ENCODE measurements around the gene DENND1B. TPM values are rescaled to one million over a fixed set of nuclear protein-coding genes. Genes with fewer than 3 reads are reported as not detected.

DENND1B gene
- total RNA-seq, 1 donor from 2014 or later, result 10.2 TPM

DNA sequence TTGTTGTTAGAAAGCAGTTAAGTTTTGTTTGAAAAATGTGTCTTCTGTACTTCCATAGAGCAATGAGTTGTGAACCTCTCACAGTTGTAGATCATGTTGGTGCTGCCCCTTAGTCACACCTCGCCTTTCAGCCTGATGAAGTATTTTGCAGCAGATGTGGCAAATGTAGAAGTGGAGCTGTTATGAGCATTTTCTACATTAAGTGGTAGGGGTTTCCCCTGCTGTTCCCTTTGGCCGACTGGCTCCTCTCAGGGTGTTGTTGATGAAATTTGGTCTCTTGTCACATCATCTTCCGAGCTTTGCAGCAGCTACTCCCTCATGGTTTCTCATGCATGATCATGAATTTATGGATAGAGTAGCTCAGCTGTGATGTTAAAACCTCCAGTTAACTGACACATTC lies 33.6 kb upstream of the DENND1B start:
- no peaks in the 10 kb centered on the region for H3K36me3 Mint-ChIP-seq (ENCODE audit: unreplicated experiment)
- peaks cover 10% of the 10 kb centered on the region for H3K9me3 Mint-ChIP-seq (ENCODE audit: unreplicated experiment)
- no peak overlapping the region for H3K27ac Mint-ChIP-seq (ENCODE audit: unreplicated experiment)
- H3K4me1 Mint-ChIP-seq (ENCODE audit: unreplicated experiment), result peaks cover 3% of the 10 kb centered on the region
- no peak overlapping the region for H3K4me3 Mint-ChIP-seq (ENCODE audit: unreplicated experiment)
- no peak for DNase-seq (ENCODE audit: extremely low spot score, unreplicated experiment)
- TF ChIP-seq, protein P1, sequence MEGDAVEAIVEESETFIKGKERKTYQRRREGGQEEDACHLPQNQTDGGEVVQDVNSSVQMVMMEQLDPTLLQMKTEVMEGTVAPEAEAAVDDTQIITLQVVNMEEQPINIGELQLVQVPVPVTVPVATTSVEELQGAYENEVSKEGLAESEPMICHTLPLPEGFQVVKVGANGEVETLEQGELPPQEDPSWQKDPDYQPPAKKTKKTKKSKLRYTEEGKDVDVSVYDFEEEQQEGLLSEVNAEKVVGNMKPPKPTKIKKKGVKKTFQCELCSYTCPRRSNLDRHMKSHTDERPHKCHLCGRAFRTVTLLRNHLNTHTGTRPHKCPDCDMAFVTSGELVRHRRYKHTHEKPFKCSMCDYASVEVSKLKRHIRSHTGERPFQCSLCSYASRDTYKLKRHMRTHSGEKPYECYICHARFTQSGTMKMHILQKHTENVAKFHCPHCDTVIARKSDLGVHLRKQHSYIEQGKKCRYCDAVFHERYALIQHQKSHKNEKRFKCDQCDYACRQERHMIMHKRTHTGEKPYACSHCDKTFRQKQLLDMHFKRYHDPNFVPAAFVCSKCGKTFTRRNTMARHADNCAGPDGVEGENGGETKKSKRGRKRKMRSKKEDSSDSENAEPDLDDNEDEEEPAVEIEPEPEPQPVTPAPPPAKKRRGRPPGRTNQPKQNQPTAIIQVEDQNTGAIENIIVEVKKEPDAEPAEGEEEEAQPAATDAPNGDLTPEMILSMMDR (IDR thresholded peaks at IDR 0.05), result no peak
- H3K27me3 Mint-ChIP-seq (ENCODE audit: unreplicated experiment), result no peaks in the 10 kb centered on the region

DNA sequence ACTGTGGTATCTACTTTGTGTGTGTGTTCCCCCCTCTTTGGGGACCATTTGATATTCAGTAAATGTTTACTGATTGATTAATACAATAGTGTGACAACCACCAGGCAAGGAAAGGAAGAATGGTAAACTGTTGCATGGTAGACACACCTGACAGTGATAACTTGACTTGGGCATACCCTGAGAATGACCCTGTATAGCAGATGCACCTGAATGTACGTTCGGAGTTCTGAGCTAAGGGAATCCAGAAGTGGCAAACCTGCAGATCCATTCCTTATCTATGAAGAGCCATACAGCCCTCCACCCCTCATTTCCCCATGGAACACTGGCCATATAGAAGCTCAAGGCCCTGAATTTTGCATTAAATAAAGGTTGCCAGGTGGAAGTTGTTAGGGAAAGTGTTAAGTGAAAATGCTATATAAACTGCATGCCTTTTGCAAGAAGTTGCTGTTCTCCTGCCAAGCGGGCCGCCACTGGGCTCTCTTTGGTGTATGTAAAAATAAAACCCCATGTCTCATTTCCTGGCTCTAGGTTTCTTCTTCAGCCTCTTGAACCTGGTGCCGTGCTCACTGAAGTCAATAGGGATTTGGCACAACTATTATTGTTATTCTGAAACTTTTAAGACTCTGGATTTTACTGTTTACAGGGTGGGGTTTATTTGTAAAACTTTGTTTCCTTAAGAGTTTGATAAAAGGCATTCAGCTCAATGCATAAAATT lies 32.6 kb upstream of the DENND1B start:
- TF ChIP-seq, protein P1 (IDR thresholded peaks at IDR 0.05), result no peak
- no peaks in the 10 kb centered on the region for H3K27me3 Mint-ChIP-seq (ENCODE audit: unreplicated experiment)
- no peaks in the 10 kb centered on the region for H3K36me3 Mint-ChIP-seq (ENCODE audit: unreplicated experiment)
- peaks cover 7% of the 10 kb centered on the region for H3K9me3 Mint-ChIP-seq (ENCODE audit: unreplicated experiment)
- DNase-seq (ENCODE audit: extremely low spot score, unreplicated experiment), result no peak
- no peak overlapping the region for H3K4me3 Mint-ChIP-seq (ENCODE audit: unreplicated experiment)
- no peak overlapping the region for H3K27ac Mint-ChIP-seq (ENCODE audit: unreplicated experiment)
- H3K4me1 Mint-ChIP-seq (ENCODE audit: unreplicated experiment), result peaks cover 3% of the 10 kb centered on the region

DNA sequence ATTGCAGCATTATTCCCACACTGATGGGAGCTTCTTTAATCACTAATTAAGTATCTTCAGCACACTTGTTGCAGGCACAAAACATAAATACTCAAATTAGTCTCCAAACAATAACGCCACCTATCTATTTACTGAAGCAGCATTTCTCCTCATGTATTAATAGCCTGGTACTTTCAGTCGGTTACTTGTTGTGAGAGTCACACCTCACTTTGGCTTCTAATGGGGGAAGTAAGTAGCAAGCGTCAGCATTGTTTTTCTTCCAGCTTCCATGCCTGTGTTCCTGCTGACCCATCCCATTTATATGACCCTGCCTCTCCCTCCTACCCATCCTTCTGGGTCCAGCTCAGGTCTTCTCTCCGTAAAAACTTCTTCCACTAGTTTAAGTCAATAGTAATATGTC lies 31.9 kb upstream of the DENND1B start:
- Mint-ChIP-seq H3K4me3 (ENCODE audit: unreplicated experiment) (no peak overlapping the region), H3K9me3 (ENCODE audit: unreplicated experiment) (peaks cover 5% of the 10 kb centered on the region), H3K4me1 (ENCODE audit: unreplicated experiment) (peaks cover 3% of the 10 kb centered on the region), H3K27me3 (ENCODE audit: unreplicated experiment) (no peaks in the 10 kb centered on the region), H3K36me3 (ENCODE audit: unreplicated experiment) (no peaks in the 10 kb centered on the region), H3K27ac (ENCODE audit: unreplicated experiment) (no peak overlapping the region)
- TF ChIP-seq, protein P1 (IDR thresholded peaks at IDR 0.05), result no peak
- DNase-seq (ENCODE audit: extremely low spot score, unreplicated experiment), result no peak

DNA sequence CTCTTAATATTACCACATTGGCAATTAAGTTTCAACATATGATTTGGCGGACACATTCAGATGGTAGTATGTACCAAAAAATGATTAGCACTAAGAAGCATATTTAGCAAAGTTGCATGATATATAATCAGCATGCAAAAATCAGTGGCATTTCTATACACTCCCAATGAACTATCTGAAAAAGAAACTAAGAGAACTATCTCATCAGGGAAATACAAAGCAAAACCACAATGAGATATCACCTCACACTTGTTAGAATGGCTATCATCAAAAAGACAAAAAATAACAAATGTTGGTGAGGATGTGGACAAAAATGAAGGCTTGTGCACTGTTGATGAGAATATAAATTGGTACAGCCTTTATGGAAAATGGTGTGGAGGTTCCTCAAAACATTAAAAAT lies 31.4 kb upstream of the DENND1B start:
- peaks cover under 1% of the 10 kb centered on the region for H3K9me3 Mint-ChIP-seq (ENCODE audit: unreplicated experiment)
- peaks cover 2% of the 10 kb centered on the region for H3K4me1 Mint-ChIP-seq (ENCODE audit: unreplicated experiment)
- no peaks in the 10 kb centered on the region for H3K36me3 Mint-ChIP-seq (ENCODE audit: unreplicated experiment)
- no peak for DNase-seq (ENCODE audit: extremely low spot score, unreplicated experiment)
- no peak overlapping the region for H3K4me3 Mint-ChIP-seq (ENCODE audit: unreplicated experiment)
- TF ChIP-seq, protein P1 (IDR thresholded peaks at IDR 0.05), result no peak
- no peaks in the 10 kb centered on the region for H3K27me3 Mint-ChIP-seq (ENCODE audit: unreplicated experiment)
- H3K27ac Mint-ChIP-seq (ENCODE audit: unreplicated experiment), result no peak overlapping the region

DNA sequence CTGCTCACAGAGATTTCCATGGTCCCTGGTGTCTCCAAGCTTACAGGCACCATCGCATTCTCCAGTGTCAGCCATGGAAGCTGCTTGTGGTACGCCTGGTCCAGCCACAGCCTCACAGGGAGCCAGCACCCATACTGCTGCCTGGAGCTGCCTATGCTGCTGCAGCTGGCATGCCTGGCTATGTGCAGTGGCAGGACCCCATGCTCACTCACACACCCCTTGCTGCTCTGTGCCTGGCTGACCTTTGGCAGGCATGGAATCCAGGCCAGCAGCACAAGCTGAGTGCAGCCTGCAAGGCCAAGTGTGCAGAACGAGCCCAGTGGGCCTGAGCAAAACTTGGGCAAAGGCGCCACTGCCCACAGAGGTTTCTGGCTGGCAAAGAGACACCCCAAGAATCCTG lies 26.4 kb upstream of the DENND1B start:
- H3K27ac Mint-ChIP-seq (ENCODE audit: unreplicated experiment), result no peak overlapping the region
- no peak for DNase-seq (ENCODE audit: extremely low spot score, unreplicated experiment)
- peaks cover 21% of the 10 kb centered on the region for H3K4me1 Mint-ChIP-seq (ENCODE audit: unreplicated experiment)
- H3K4me3 Mint-ChIP-seq (ENCODE audit: unreplicated experiment), result no peak overlapping the region
- peaks cover 13% of the 10 kb centered on the region for H3K36me3 Mint-ChIP-seq (ENCODE audit: unreplicated experiment)
- H3K9me3 Mint-ChIP-seq (ENCODE audit: unreplicated experiment), result peaks cover 19% of the 10 kb centered on the region
- TF ChIP-seq, protein P1 (IDR thresholded peaks at IDR 0.05), result no peak
- no peaks in the 10 kb centered on the region for H3K27me3 Mint-ChIP-seq (ENCODE audit: unreplicated experiment)
